HG03196 (cell line): ENCODE measurements around the gene IRF4.

Experiments
- ATAC-seq: cut with Tn5 transposase; IDR thresholded peaks from one replicate; pipeline ENCODE4 v1.9.1; 2021; ENCODE audit not compliant: unreplicated experiment

IRF4 gene

GRCh38 chr6:441126-441920, 49.8 kb downstream of the IRF4 start:
- ATAC-seq: no peak

GRCh38 chr6:443621-444159, 52.1 kb downstream of the IRF4 start:
- no peak for ATAC-seq

- ATAC-seq: no peak
Measured at GRCh38 chr6:444653-445275, 53.2 kb downstream of the IRF4 start.

- ATAC-seq: no peak
Measured at GRCh38 chr6:445571-446417, 54.2 kb downstream of the IRF4 start.

- no peak for ATAC-seq
Measured at GRCh38 chr6:446418-447366, 55.1 kb downstream of the IRF4 start.

- no peak for ATAC-seq
Measured at GRCh38 chr6:447381-448165, 56.0 kb downstream of the IRF4 start.

- ATAC-seq: no peak
Measured at GRCh38 chr6:448296-449056, 56.9 kb downstream of the IRF4 start.

GRCh38 chr6:449057-449430, 57.5 kb downstream of the IRF4 start:
- no peak for ATAC-seq

- no peak for ATAC-seq
Measured at GRCh38 chr6:449486-450419, 58.2 kb downstream of the IRF4 start.

GRCh38 chr6:451336-451735, 59.8 kb downstream of the IRF4 start:
- no peak for ATAC-seq

GRCh38 chr6:451847-452246, 60.3 kb downstream of the IRF4 start:
- no peak for ATAC-seq

GRCh38 chr6:452301-453067, 60.9 kb downstream of the IRF4 start:
- no peak for ATAC-seq

- ATAC-seq: no peak
Measured at GRCh38 chr6:453152-453551, 61.6 kb downstream of the IRF4 start.

GRCh38 chr6:454148-454991, 62.8 kb downstream of the IRF4 start:
- ATAC-seq: no peak

- no peak for ATAC-seq
Measured at GRCh38 chr6:455006-455585, 63.5 kb downstream of the IRF4 start.

GRCh38 chr6:455835-456234, 64.3 kb downstream of the IRF4 start:
- ATAC-seq: no peak
